ENCODE results near the gene FIBP. TPM values are rescaled to one million over a fixed set of nuclear protein-coding genes. Genes with fewer than 3 reads are reported as not detected.

The FIBP gene
- total RNA-seq, 1 experiment from 2014 or later, result 93.1 TPM

- TF ChIP-seq ELF4 (CRISPR knock-in tag; IDR thresholded peaks at IDR 0.05; ENCODE audit: low read depth), result no peak
- no peak for TF ChIP-seq NFATC4 (CRISPR knock-in tag; IDR thresholded peaks at IDR 0.05)
- TF ChIP-seq GTF2I (CRISPR knock-in tag; conservative IDR thresholded peaks at IDR 0.05), result no peak
- no peak for TF ChIP-seq ZNF512 (CRISPR knock-in tag; IDR thresholded peaks at IDR 0.05; ENCODE audit: borderline replicate concordance)
- TF ChIP-seq FOXP1 (CRISPR knock-in tag; IDR thresholded peaks at IDR 0.05; ENCODE audit: borderline replicate concordance), result peak; percentile 40; the same call in 1 of the 2 replicates
- TF ChIP-seq CREM (CRISPR knock-in tag; IDR thresholded peaks at IDR 0.05), result peak; percentile 80; the same call in 1 of the 2 replicates
- no peak for TF ChIP-seq MLX (CRISPR knock-in tag; IDR thresholded peaks at IDR 0.05)
- TF ChIP-seq JUN (CRISPR knock-in tag; IDR thresholded peaks at IDR 0.05), result no peak
- TF ChIP-seq USF1 (CRISPR knock-in tag; IDR thresholded peaks at IDR 0.05), result no peak; the same call in 1 of the 2 replicates
- no peak for TF ChIP-seq ARID4B (CRISPR knock-in tag; IDR thresholded peaks at IDR 0.05; ENCODE audit: borderline replicate concordance)
- no peak for TF ChIP-seq ZNF423 (CRISPR knock-in tag; IDR thresholded peaks at IDR 0.05)
- no peak for TF ChIP-seq AR (CRISPR knock-in tag; IDR thresholded peaks at IDR 0.05)
- no peak for TF ChIP-seq SOX15 (CRISPR knock-in tag; IDR thresholded peaks at IDR 0.05)
- TF ChIP-seq JAZF1 (CRISPR knock-in tag; IDR thresholded peaks at IDR 0.05), result no peak
- no peak for TF ChIP-seq TEAD4 (CRISPR knock-in tag; IDR thresholded peaks at IDR 0.05)
- peak; percentile 92; the same call in 1 of the 2 replicates for TF ChIP-seq FOXP4 (CRISPR knock-in tag; IDR thresholded peaks at IDR 0.05)
- TF ChIP-seq ERG (CRISPR knock-in tag; IDR thresholded peaks at IDR 0.05), result no peak; the same call in 1 of the 2 replicates
- peak; percentile 49; the same call in 1 of the 2 replicates for TF ChIP-seq NFE2L1 (CRISPR knock-in tag; IDR thresholded peaks at IDR 0.05)
- TF ChIP-seq ATF6 (CRISPR knock-in tag; IDR thresholded peaks at IDR 0.05), result no peak
- peak; percentile 75; the same call in 1 of the 2 replicates for TF ChIP-seq KAT7 (CRISPR knock-in tag; IDR thresholded peaks at IDR 0.05; ENCODE audit: borderline replicate concordance)
- TF ChIP-seq IRF2 (CRISPR knock-in tag; IDR thresholded peaks at IDR 0.05; ENCODE audit: borderline replicate concordance, low read depth), result no peak
- 0 out of 2 replicates have a peak, but pooled peaks have one; percentile 23 for TF ChIP-seq ZBTB21 (CRISPR knock-in tag; IDR thresholded peaks at IDR 0.05; ENCODE audit: borderline replicate concordance)
- 0 out of 2 replicates have a peak, but pooled peaks have one; percentile 49 for TF ChIP-seq ZNF416 (CRISPR knock-in tag; IDR thresholded peaks at IDR 0.05)
- TF ChIP-seq GABPB1 (CRISPR knock-in tag; IDR thresholded peaks at IDR 0.05), result peak; percentile 59
Observed at GRCh38 chr11:65919141-65919572, 30.9 kb upstream of the FIBP start, which contains the start of gene DRAP1 (continued).
